ENCODE measurements around the gene IGFL2.

The IGFL2 gene

GRCh38 chr19:46124638-46125115 lies 23.4 kb upstream of the IGFL2 start, which contains the start of gene IGFL3:
Gene IGFL3 (minus strand): TSS chr19:46124688. CDS start chr19:46124649, 39 bp downstream.
- H3K36me3 ChIP-seq (ENCODE audit: insufficient read depth, low read length) = no peaks in the 10 kb centered on the region
- no peaks in the 10 kb centered on the region for H3K4me1 ChIP-seq (ENCODE audit: insufficient read depth, low read length)
- H3K27me3 ChIP-seq (ENCODE audit: control insufficient read depth in 1 of 2, insufficient read depth in 2 of 2, low read length in 2 of 2) = no peaks in the 10 kb centered on the region
- H3K9ac ChIP-seq (ENCODE audit: low read length) = no peak within 1 kb of the TSS
- H3K4me3 ChIP-seq (ENCODE audit: low read depth in 1 of 2, low read length in 2 of 2) = no peak within 1 kb of the TSS
- no peaks in the 10 kb centered on the region for H3K9me3 ChIP-seq (ENCODE audit: low read length)
- no peak within 1 kb of the TSS for H3K27ac ChIP-seq (ENCODE audit: low read depth, low read length)

GRCh38 chr19:46125447-46125846 lies 22.6 kb upstream of the IGFL2 start:
- H3K9me3 ChIP-seq (ENCODE audit: low read length) = no peaks in the 10 kb centered on the region
- no peaks in the 10 kb centered on the region for H3K36me3 ChIP-seq (ENCODE audit: insufficient read depth, low read length)
- H3K4me3 ChIP-seq (ENCODE audit: low read depth in 1 of 2, low read length in 2 of 2) = no peak overlapping the region
- H3K27me3 ChIP-seq (ENCODE audit: control insufficient read depth in 1 of 2, insufficient read depth in 2 of 2, low read length in 2 of 2) = no peaks in the 10 kb centered on the region
- no peak overlapping the region for H3K9ac ChIP-seq (ENCODE audit: low read length)
- no peaks in the 10 kb centered on the region for H3K4me1 ChIP-seq (ENCODE audit: insufficient read depth, low read length)
- H3K27ac ChIP-seq (ENCODE audit: low read depth, low read length) = no peak overlapping the region

- Histone ChIP-seq H3K36me3 (ENCODE audit: insufficient read depth, low read length) (no peaks in the 10 kb centered on the region), H3K4me1 (ENCODE audit: insufficient read depth, low read length) (no peaks in the 10 kb centered on the region), H3K4me3 (ENCODE audit: low read depth in 1 of 2, low read length in 2 of 2) (no peak overlapping the region), H3K27ac (ENCODE audit: low read depth, low read length) (no peak overlapping the region), H3K9ac (ENCODE audit: low read length) (no peak overlapping the region), H3K9me3 (ENCODE audit: low read length) (no peaks in the 10 kb centered on the region), H3K27me3 (ENCODE audit: control insufficient read depth in 1 of 2, insufficient read depth in 2 of 2, low read length in 2 of 2) (no peaks in the 10 kb centered on the region)
These were observed 21.9 kb upstream of the IGFL2 start for GRCh38 chr19:46126086-46126580.

- Histone ChIP-seq H3K27me3 (ENCODE audit: control insufficient read depth in 1 of 2, insufficient read depth in 2 of 2, low read length in 2 of 2) (no peaks in the 10 kb centered on the region), H3K27ac (ENCODE audit: low read depth, low read length) (peak overlapping the region; percentile 86), H3K4me3 (ENCODE audit: low read depth in 1 of 2, low read length in 2 of 2) (no peak overlapping the region), H3K9ac (ENCODE audit: low read length) (no peak overlapping the region), H3K9me3 (ENCODE audit: low read length) (no peaks in the 10 kb centered on the region), H3K4me1 (ENCODE audit: insufficient read depth, low read length) (peaks cover 22% of the 10 kb centered on the region), H3K36me3 (ENCODE audit: insufficient read depth, low read length) (no peaks in the 10 kb centered on the region)
These were observed 16.4 kb upstream of the IGFL2 start for GRCh38 chr19:46131485-46132143.

GRCh38 chr19:46132508-46133100 lies 15.4 kb upstream of the IGFL2 start:
- Histone ChIP-seq H3K9ac (ENCODE audit: low read length) (no peak overlapping the region), H3K27ac (ENCODE audit: low read depth, low read length) (peak overlapping the region; percentile 86)

GRCh38 chr19:46133101-46133627 lies 14.9 kb upstream of the IGFL2 start:
- H3K36me3 ChIP-seq (ENCODE audit: insufficient read depth, low read length) = no peaks in the 10 kb centered on the region
- no peak overlapping the region for H3K9ac ChIP-seq (ENCODE audit: low read length)
- H3K27me3 ChIP-seq (ENCODE audit: control insufficient read depth in 1 of 2, insufficient read depth in 2 of 2, low read length in 2 of 2) = no peaks in the 10 kb centered on the region
- H3K4me1 ChIP-seq (ENCODE audit: insufficient read depth, low read length) = peaks cover 22% of the 10 kb centered on the region
- no peaks in the 10 kb centered on the region for H3K9me3 ChIP-seq (ENCODE audit: low read length)
- peak overlapping the region; percentile 33 to 56 for H3K4me3 ChIP-seq (ENCODE audit: low read depth in 1 of 2, low read length in 2 of 2)
- peak overlapping the region; percentile 90 for H3K27ac ChIP-seq (ENCODE audit: low read depth, low read length)

More at GRCh38 chr19:46132508-46133100, 15.4 kb upstream of the IGFL2 start:
- Histone ChIP-seq H3K4me1 (ENCODE audit: insufficient read depth, low read length) (peaks cover 22% of the 10 kb centered on the region), H3K9me3 (ENCODE audit: low read length) (no peaks in the 10 kb centered on the region), H3K36me3 (ENCODE audit: insufficient read depth, low read length) (no peaks in the 10 kb centered on the region), H3K27me3 (ENCODE audit: control insufficient read depth in 1 of 2, insufficient read depth in 2 of 2, low read length in 2 of 2) (no peaks in the 10 kb centered on the region), H3K4me3 (ENCODE audit: low read depth in 1 of 2, low read length in 2 of 2) (peak overlapping the region; percentile 33 to 56)

GRCh38 chr19:46133777-46134241 lies 14.2 kb upstream of the IGFL2 start:
- H3K9me3 ChIP-seq (ENCODE audit: low read length) = no peaks in the 10 kb centered on the region
- no peak overlapping the region for H3K4me3 ChIP-seq (ENCODE audit: low read depth in 1 of 2, low read length in 2 of 2)
- peaks cover 22% of the 10 kb centered on the region for H3K4me1 ChIP-seq (ENCODE audit: insufficient read depth, low read length)
- H3K27ac ChIP-seq (ENCODE audit: low read depth, low read length) = peak overlapping the region; percentile 90
- H3K36me3 ChIP-seq (ENCODE audit: insufficient read depth, low read length) = no peaks in the 10 kb centered on the region
- H3K27me3 ChIP-seq (ENCODE audit: control insufficient read depth in 1 of 2, insufficient read depth in 2 of 2, low read length in 2 of 2) = no peaks in the 10 kb centered on the region
- H3K9ac ChIP-seq (ENCODE audit: low read length) = no peak overlapping the region

- Histone ChIP-seq H3K4me3 (ENCODE audit: low read depth in 1 of 2, low read length in 2 of 2) (no peak overlapping the region), H3K27ac (ENCODE audit: low read depth, low read length) (peak overlapping the region; percentile 90), H3K36me3 (ENCODE audit: insufficient read depth, low read length) (no peaks in the 10 kb centered on the region), H3K9ac (ENCODE audit: low read length) (no peak overlapping the region), H3K27me3 (ENCODE audit: control insufficient read depth in 1 of 2, insufficient read depth in 2 of 2, low read length in 2 of 2) (no peaks in the 10 kb centered on the region), H3K4me1 (ENCODE audit: insufficient read depth, low read length) (peaks cover 22% of the 10 kb centered on the region), H3K9me3 (ENCODE audit: low read length) (no peaks in the 10 kb centered on the region)
These were observed 13.5 kb upstream of the IGFL2 start for GRCh38 chr19:46134527-46134926.

GRCh38 chr19:46137915-46138473 lies 10.0 kb upstream of the IGFL2 start:
- H3K27me3 ChIP-seq (ENCODE audit: control insufficient read depth in 1 of 2, insufficient read depth in 2 of 2, low read length in 2 of 2) = no peaks in the 10 kb centered on the region
- H3K27ac ChIP-seq (ENCODE audit: low read depth, low read length) = no peak overlapping the region
- H3K4me1 ChIP-seq (ENCODE audit: insufficient read depth, low read length) = peaks cover 12% of the 10 kb centered on the region
- no peak overlapping the region for H3K9ac ChIP-seq (ENCODE audit: low read length)
- no peak overlapping the region for H3K4me3 ChIP-seq (ENCODE audit: low read depth in 1 of 2, low read length in 2 of 2)
- no peaks in the 10 kb centered on the region for H3K9me3 ChIP-seq (ENCODE audit: low read length)
- H3K36me3 ChIP-seq (ENCODE audit: insufficient read depth, low read length) = no peaks in the 10 kb centered on the region

- Histone ChIP-seq H3K36me3 (ENCODE audit: insufficient read depth, low read length) (no peaks in the 10 kb centered on the region), H3K9me3 (ENCODE audit: low read length) (no peaks in the 10 kb centered on the region), H3K27ac (ENCODE audit: low read depth, low read length) (no peak overlapping the region), H3K9ac (ENCODE audit: low read length) (no peak overlapping the region), H3K4me1 (ENCODE audit: insufficient read depth, low read length) (no peaks in the 10 kb centered on the region), H3K27me3 (ENCODE audit: control insufficient read depth in 1 of 2, insufficient read depth in 2 of 2, low read length in 2 of 2) (no peaks in the 10 kb centered on the region), H3K4me3 (ENCODE audit: low read depth in 1 of 2, low read length in 2 of 2) (no peak overlapping the region)
These were observed 6.6 kb upstream of the IGFL2 start for GRCh38 chr19:46141421-46141820.

GRCh38 chr19:46142294-46142693 lies 5.7 kb upstream of the IGFL2 start:
- no peaks in the 10 kb centered on the region for H3K9me3 ChIP-seq (ENCODE audit: low read length)
- no peaks in the 10 kb centered on the region for H3K36me3 ChIP-seq (ENCODE audit: insufficient read depth, low read length)
- H3K4me1 ChIP-seq (ENCODE audit: insufficient read depth, low read length) = no peaks in the 10 kb centered on the region
- no peaks in the 10 kb centered on the region for H3K27me3 ChIP-seq (ENCODE audit: control insufficient read depth in 1 of 2, insufficient read depth in 2 of 2, low read length in 2 of 2)
- H3K27ac ChIP-seq (ENCODE audit: low read depth, low read length) = no peak overlapping the region
- no peak overlapping the region for H3K4me3 ChIP-seq (ENCODE audit: low read depth in 1 of 2, low read length in 2 of 2)
- H3K9ac ChIP-seq (ENCODE audit: low read length) = no peak overlapping the region
